ENCODE data around the gene SEMA6B. TPM values are rescaled to one million over a fixed set of nuclear protein-coding genes. Genes with fewer than 3 reads are reported as not detected.

SEMA6B gene
- polyA plus RNA-seq, 1 donor from 2014 or later: 21.6 TPM

DNA sequence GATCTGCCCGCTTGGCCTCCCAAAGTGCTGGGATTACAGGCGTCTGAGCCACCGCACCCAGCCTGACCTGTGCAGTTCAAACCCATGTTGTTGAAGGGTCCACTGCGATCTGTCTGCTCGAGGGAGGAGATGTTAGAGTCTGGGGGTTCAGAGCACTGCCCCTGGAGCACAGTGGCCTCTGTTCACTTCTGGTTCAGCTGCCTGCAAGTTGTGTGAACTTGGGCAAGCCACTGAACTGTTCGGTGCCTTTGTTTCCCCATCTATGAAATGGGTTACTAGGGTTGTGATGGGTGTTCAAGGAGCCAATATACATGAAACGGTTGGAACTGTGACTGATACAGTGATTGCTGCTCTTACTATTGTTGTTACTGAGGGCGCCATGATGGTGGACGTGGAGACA, 26.1 kb downstream of the SEMA6B start:
- H4K20me1 ChIP-seq (ENCODE audit: insufficient read depth): no peaks in the 10 kb centered on the region
- H3K4me2 ChIP-seq (ENCODE audit: low read length): no peak overlapping the region
- H3K9me3 ChIP-seq (ENCODE audit: low read length): no peaks in the 10 kb centered on the region
- no peak overlapping the region for H3K4me3 ChIP-seq (ENCODE audit: low read length)
- H3K27ac ChIP-seq (ENCODE audit: low read length): no peak overlapping the region
- no peak overlapping the region for H3K9ac ChIP-seq (ENCODE audit: low read length)
- TF ChIP-seq MXI1 (conservative IDR thresholded peaks at IDR 0.05; ENCODE audit: poor library complexity, severe bottlenecking): no peak
- no peak for TF ChIP-seq SMC3 (conservative IDR thresholded peaks at IDR 0.05; ENCODE audit: poor library complexity)
- no peak for TF ChIP-seq CTCF (IDR thresholded peaks at IDR 0.05; ENCODE audit: poor library complexity, severe bottlenecking)
- no peak for TF ChIP-seq EP300 (conservative IDR thresholded peaks at IDR 0.05; ENCODE audit: poor library complexity, severe bottlenecking)
- no peak for TF ChIP-seq TAF1 (IDR thresholded peaks at IDR 0.05; ENCODE audit: low read depth)
- no peaks in the 10 kb centered on the region for H3F3A ChIP-seq (ENCODE audit: insufficient read depth, low read length, poor library complexity, severe bottlenecking)
- no peaks in the 10 kb centered on the region for H3K79me2 ChIP-seq (replicated peaks; ENCODE audit: insufficient read depth, low read length)
- H3K27me3 ChIP-seq (ENCODE audit: insufficient read depth, low read depth, low read length): no peaks in the 10 kb centered on the region
- H2AFZ ChIP-seq (ENCODE audit: low read depth, low read length): no peak overlapping the region
- H3K36me3 ChIP-seq (ENCODE audit: insufficient read depth, low read length): no peaks in the 10 kb centered on the region
- no peaks in the 10 kb centered on the region for H3K9me2 ChIP-seq (ENCODE audit: insufficient read depth, low read length)

- H3K4me2 ChIP-seq (ENCODE audit: low read length): no peak overlapping the region
- no peaks in the 10 kb centered on the region for H3K27me3 ChIP-seq (ENCODE audit: insufficient read depth, low read depth, low read length)
- TF ChIP-seq RAD21 (conservative IDR thresholded peaks at IDR 0.05) (no peak), MXI1 (conservative IDR thresholded peaks at IDR 0.05; ENCODE audit: poor library complexity, severe bottlenecking) (no peak), TAF1 (IDR thresholded peaks at IDR 0.05; ENCODE audit: low read depth) (no peak), EZH2 (IDR thresholded peaks at IDR 0.05; ENCODE audit: borderline replicate concordance, insufficient read depth, low read length, poor library complexity, severe bottlenecking) (no peak), CTCF (IDR thresholded peaks at IDR 0.05; ENCODE audit: poor library complexity, severe bottlenecking) (no peak), EP300 (conservative IDR thresholded peaks at IDR 0.05; ENCODE audit: poor library complexity, severe bottlenecking) (no peak), SMC3 (conservative IDR thresholded peaks at IDR 0.05; ENCODE audit: poor library complexity) (no peak), POLR2AphosphoS5 (IDR thresholded peaks at IDR 0.05) (no peak)
- TF ChIP-seq, protein P1, sequence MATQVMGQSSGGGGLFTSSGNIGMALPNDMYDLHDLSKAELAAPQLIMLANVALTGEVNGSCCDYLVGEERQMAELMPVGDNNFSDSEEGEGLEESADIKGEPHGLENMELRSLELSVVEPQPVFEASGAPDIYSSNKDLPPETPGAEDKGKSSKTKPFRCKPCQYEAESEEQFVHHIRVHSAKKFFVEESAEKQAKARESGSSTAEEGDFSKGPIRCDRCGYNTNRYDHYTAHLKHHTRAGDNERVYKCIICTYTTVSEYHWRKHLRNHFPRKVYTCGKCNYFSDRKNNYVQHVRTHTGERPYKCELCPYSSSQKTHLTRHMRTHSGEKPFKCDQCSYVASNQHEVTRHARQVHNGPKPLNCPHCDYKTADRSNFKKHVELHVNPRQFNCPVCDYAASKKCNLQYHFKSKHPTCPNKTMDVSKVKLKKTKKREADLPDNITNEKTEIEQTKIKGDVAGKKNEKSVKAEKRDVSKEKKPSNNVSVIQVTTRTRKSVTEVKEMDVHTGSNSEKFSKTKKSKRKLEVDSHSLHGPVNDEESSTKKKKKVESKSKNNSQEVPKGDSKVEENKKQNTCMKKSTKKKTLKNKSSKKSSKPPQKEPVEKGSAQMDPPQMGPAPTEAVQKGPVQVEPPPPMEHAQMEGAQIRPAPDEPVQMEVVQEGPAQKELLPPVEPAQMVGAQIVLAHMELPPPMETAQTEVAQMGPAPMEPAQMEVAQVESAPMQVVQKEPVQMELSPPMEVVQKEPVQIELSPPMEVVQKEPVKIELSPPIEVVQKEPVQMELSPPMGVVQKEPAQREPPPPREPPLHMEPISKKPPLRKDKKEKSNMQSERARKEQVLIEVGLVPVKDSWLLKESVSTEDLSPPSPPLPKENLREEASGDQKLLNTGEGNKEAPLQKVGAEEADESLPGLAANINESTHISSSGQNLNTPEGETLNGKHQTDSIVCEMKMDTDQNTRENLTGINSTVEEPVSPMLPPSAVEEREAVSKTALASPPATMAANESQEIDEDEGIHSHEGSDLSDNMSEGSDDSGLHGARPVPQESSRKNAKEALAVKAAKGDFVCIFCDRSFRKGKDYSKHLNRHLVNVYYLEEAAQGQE (IDR thresholded peaks at IDR 0.05; ENCODE audit: borderline replicate concordance): no peak
These were observed 27.8 kb downstream of the SEMA6B start for GRCh38 chr19:4531562-4532165.

More at GRCh38 chr19:4531562-4532165, 27.8 kb downstream of the SEMA6B start:
- Histone ChIP-seq H4K20me1 (ENCODE audit: insufficient read depth) (no peaks in the 10 kb centered on the region), H3K9ac (ENCODE audit: low read length) (no peak overlapping the region), H2AFZ (ENCODE audit: low read depth, low read length) (no peak overlapping the region), H3K9me2 (ENCODE audit: insufficient read depth, low read length) (no peaks in the 10 kb centered on the region), H3K79me2 (replicated peaks; ENCODE audit: insufficient read depth, low read length) (no peaks in the 10 kb centered on the region), H3K36me3 (ENCODE audit: insufficient read depth, low read length) (no peaks in the 10 kb centered on the region), H3K27ac (ENCODE audit: low read length) (no peak overlapping the region), H3K9me3 (ENCODE audit: low read length) (no peaks in the 10 kb centered on the region), H3F3A (ENCODE audit: insufficient read depth, low read length, poor library complexity, severe bottlenecking) (no peaks in the 10 kb centered on the region), H3K4me3 (ENCODE audit: low read length) (no peak overlapping the region)

All from neural cell (in vitro differentiated cells).